B cell (primary cell): ENCODE results near the gene PFDN2.

Experiments
- CTCF ChIP-seq: fragments of 200-600 bp; IDR thresholded peaks from one replicate; pipeline ENCODE4 v1.8.0; 2022; ENCODE audit warnings: antibody characterized with exemption, mild to moderate bottlenecking
- EZH2 ChIP-seq: IDR thresholded peaks from 2 replicates; pipeline ENCODE4 v1.6.1; 2012; ENCODE audit warnings: borderline replicate concordance, low read depth, mild to moderate bottlenecking, moderate library complexity, low read length; ENCODE audit not compliant: insufficient read depth, poor library complexity, severe bottlenecking

GRCh38 chr1:161073474-161074121 lies 44.2 kb downstream of the PFDN2 start:
- TF ChIP-seq CTCF (no peak), EZH2 (no peak)
